Thyroid gland (tissue), 4 donors: ENCODE data around the gene LPAR2.

Source experiments
- POLR2A ChIP-seq, 2 donors: fragments of 450-650 bp; IDR thresholded peaks; one replicate each; pipeline ENCODE4 v1.6.1; 2017; ENCODE audit warnings: antibody characterized with exemption in 2 of 2, mild to moderate bottlenecking in 2 of 2, moderate library complexity in 1 of 2
- TF ChIP-seq, protein P1 (sequence below), 6 experiments: fragments of 200-600 bp in 3 of 6; fragments of 450-650 bp in 3 of 6; sonication (generic) in 3 of 6; IDR thresholded peaks; one replicate each; pipeline ENCODE4 v1.5.1; 2016 to 2019; ENCODE audit warnings: antibody characterized with exemption in 6 of 6, mild to moderate bottlenecking in 2 of 6, inconsistent platforms in 1 of 6, moderate library complexity in 1 of 6

DNA sequence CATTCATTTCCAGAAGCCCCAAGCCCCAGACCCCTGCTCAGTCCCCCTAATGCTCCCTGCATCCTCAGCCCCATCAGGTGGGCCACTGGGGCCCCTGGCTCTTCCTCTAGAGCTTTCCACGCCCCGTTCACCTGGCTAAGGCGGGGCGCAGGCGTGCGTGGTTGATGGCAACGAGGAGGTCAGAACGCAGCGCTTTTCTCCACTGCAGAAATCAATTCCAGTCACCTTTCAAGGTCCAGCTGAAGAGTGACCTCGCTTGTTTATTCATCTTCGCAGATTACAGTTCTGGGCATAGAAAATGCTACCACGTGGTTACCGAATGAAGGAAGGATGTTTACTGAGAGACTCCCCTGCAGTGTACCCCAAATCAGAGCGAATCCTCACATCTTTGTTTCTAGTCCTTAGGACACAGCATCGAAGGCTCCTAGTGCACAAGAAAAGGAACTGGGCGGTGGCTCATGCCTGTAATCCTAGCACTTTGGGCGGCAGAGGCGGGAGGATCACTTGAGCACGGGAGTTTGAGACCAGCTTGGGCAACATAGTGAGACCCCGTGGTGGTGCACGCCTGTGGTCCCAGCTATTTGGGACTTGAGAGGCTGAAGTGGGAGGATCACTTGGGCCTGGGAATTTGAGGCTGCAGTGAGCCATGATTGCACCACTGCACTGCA lies 8.7 kb downstream of the LPAR2 start:
- TF ChIP-seq, protein P1, sequence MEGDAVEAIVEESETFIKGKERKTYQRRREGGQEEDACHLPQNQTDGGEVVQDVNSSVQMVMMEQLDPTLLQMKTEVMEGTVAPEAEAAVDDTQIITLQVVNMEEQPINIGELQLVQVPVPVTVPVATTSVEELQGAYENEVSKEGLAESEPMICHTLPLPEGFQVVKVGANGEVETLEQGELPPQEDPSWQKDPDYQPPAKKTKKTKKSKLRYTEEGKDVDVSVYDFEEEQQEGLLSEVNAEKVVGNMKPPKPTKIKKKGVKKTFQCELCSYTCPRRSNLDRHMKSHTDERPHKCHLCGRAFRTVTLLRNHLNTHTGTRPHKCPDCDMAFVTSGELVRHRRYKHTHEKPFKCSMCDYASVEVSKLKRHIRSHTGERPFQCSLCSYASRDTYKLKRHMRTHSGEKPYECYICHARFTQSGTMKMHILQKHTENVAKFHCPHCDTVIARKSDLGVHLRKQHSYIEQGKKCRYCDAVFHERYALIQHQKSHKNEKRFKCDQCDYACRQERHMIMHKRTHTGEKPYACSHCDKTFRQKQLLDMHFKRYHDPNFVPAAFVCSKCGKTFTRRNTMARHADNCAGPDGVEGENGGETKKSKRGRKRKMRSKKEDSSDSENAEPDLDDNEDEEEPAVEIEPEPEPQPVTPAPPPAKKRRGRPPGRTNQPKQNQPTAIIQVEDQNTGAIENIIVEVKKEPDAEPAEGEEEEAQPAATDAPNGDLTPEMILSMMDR (IDR thresholded peaks at IDR 0.05) = no peak
- no peak for TF ChIP-seq POLR2A (IDR thresholded peaks at IDR 0.05)
